ENCODE measurements around the gene ARL15.

DNA sequence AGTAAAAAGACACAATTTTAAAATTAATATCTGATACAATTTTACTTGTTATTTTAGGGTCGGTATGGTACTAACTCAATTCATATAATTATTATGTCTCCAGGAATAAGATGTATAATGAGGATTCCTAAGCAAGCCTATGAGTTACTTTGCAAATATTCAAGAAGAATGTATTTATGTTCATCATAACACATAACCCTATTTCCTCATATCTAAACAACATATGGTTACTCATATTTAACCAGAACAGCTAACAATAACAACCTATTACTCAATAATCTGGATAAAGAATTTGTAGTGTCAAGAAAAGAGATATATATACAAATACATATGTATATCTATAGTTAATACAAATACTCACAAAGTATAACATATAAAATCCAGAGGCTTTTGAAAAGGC, 285.9 kb downstream of the ARL15 start:
- TF ChIP-seq CTCF (IDR thresholded peaks at IDR 0.05): no peak
- no peak for TF ChIP-seq POLR2A (IDR thresholded peaks at IDR 0.05)
- no peak for TF ChIP-seq EP300 (IDR thresholded peaks at IDR 0.05)
